HG03039 (cell line): ENCODE data around the gene DPY19L1.
"Not testable (repeated sequence)": the region's sequence is repeated elsewhere in the genome, so short reads cannot be mapped to it uniquely, and the experiment has no call there.

Source experiments
- ATAC-seq: cut with Tn5 transposase; IDR thresholded peaks from one replicate; pipeline ENCODE4 v1.9.1; 2021; ENCODE audit warnings: mild to moderate bottlenecking, moderate library complexity; ENCODE audit not compliant: unreplicated experiment

Gene DPY19L1

GRCh38 chr7:35037211-35037525 is at the start of gene DPY19L1:
Gene DPY19L1, minus strand, starts transcription at chr7:35037485. Its CDS starts 91 bp downstream, at chr7:35037394.
- peak; percentile 24 for ATAC-seq

- not testable (repeated sequence) for ATAC-seq
These were observed 42.2 kb upstream of the DPY19L1 start for GRCh38 chr7:35079517-35079916.

- not testable (repeated sequence) for ATAC-seq
These were observed 36.7 kb upstream of the DPY19L1 start for GRCh38 chr7:35074008-35074407.

GRCh38 chr7:35072950-35073827 is 35.9 kb upstream of the DPY19L1 start:
- ATAC-seq, result not testable (repeated sequence)

- not testable (repeated sequence) for ATAC-seq
These were observed 31.8 kb upstream of the DPY19L1 start for GRCh38 chr7:35069084-35069483.

- not testable (repeated sequence) for ATAC-seq
These were observed 28.1 kb upstream of the DPY19L1 start for GRCh38 chr7:35065382-35065781.

GRCh38 chr7:35058571-35058970 is 21.3 kb upstream of the DPY19L1 start:
- not testable (repeated sequence) for ATAC-seq

GRCh38 chr7:35057505-35058451 is 20.5 kb upstream of the DPY19L1 start:
- not testable (repeated sequence) for ATAC-seq

GRCh38 chr7:35055733-35056132 is 18.4 kb upstream of the DPY19L1 start:
- ATAC-seq, result not testable (repeated sequence)

- ATAC-seq, result not testable (repeated sequence)
These were observed 16.3 kb upstream of the DPY19L1 start for GRCh38 chr7:35053488-35054175.

GRCh38 chr7:35048390-35048789 is 11.1 kb upstream of the DPY19L1 start:
- ATAC-seq, result not testable (repeated sequence)

GRCh38 chr7:35047912-35048305 is 10.6 kb upstream of the DPY19L1 start:
- ATAC-seq, result not testable (repeated sequence)

- ATAC-seq, result not testable (repeated sequence)
These were observed 10.1 kb upstream of the DPY19L1 start for GRCh38 chr7:35047263-35047911.

- ATAC-seq, result not testable (repeated sequence)
These were observed 6.0 kb upstream of the DPY19L1 start for GRCh38 chr7:35043301-35043700.

GRCh38 chr7:35040906-35041305 is 3.6 kb upstream of the DPY19L1 start:
- ATAC-seq, result no peak

GRCh38 chr7:35039343-35039742 is 2.1 kb upstream of the DPY19L1 start:
- ATAC-seq, result no peak

- no peak for ATAC-seq
These were observed 1.1 kb upstream of the DPY19L1 start for GRCh38 chr7:35038354-35038753.

GRCh38 chr7:35037526-35038341 is 449 bp upstream of the DPY19L1 start:
- peak; percentile 86 for ATAC-seq

- ATAC-seq, result peak; percentile 12
These were observed 719 bp downstream of the DPY19L1 start for GRCh38 chr7:35036361-35037171.
